Uterus (tissue), 2 donors: Measurements from ENCODE around the gene STAMBP.

Experiments
- POLR2A ChIP-seq, 2 donors: fragments of 450-650 bp; IDR thresholded peaks; one replicate each; pipeline ENCODE4 v1.6.1; 2016; ENCODE audit warnings: antibody characterized with exemption in 2 of 2, mild to moderate bottlenecking in 1 of 2, moderate library complexity in 1 of 2
- TF ChIP-seq, protein P1 (sequence below), 4 experiments: fragments of 200-600 bp in 2 of 4; fragments of 450-650 bp in 2 of 4; sonication (generic) in 2 of 4; IDR thresholded peaks; one replicate each; pipeline ENCODE4 v1.5.1; 2016 to 2019; ENCODE audit warnings: antibody characterized with exemption in 4 of 4, mild to moderate bottlenecking in 2 of 4, moderate library complexity in 1 of 4

DNA sequence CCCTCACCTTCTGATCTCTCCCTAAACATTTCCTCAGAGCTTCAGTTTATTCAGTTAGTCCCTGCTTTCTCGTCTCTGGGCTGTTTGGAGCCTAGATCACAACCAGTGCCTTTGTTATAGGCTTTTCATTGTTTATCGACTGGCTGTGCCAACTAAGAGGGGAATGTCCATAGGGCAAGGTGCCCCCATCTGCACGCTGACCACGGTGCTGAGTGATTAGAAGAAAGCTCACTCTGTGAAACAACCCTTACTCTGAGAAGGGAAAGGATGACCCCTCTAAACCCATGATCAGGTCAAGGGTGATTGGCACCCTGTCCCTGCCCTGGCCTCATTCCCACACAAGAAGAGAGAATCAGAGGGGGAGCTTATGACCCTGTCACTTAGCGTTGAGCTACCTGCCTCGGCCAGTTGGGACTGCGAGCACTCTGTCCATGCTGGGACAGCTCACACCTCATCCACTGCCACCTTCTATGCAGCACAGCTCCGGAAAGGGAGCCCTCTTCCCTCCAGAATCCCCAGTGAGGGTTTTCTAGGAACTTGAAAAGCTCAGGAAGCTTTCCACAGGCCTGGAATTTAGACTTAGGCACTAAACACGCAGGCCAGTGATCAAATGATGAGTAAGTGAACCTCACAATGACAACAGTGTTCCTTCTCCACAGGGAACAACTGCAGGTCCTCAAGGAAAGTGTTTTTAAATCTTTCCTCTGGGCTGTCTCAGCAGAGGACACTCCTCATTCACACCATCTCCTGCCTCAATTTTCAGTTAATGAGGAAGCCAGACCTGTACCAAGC is 61.7 kb downstream of the STAMBP start:
- TF ChIP-seq, protein P1, sequence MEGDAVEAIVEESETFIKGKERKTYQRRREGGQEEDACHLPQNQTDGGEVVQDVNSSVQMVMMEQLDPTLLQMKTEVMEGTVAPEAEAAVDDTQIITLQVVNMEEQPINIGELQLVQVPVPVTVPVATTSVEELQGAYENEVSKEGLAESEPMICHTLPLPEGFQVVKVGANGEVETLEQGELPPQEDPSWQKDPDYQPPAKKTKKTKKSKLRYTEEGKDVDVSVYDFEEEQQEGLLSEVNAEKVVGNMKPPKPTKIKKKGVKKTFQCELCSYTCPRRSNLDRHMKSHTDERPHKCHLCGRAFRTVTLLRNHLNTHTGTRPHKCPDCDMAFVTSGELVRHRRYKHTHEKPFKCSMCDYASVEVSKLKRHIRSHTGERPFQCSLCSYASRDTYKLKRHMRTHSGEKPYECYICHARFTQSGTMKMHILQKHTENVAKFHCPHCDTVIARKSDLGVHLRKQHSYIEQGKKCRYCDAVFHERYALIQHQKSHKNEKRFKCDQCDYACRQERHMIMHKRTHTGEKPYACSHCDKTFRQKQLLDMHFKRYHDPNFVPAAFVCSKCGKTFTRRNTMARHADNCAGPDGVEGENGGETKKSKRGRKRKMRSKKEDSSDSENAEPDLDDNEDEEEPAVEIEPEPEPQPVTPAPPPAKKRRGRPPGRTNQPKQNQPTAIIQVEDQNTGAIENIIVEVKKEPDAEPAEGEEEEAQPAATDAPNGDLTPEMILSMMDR (IDR thresholded peaks at IDR 0.05) = no peak
- TF ChIP-seq POLR2A (IDR thresholded peaks at IDR 0.05) = no peak
